ENCODE results near the gene CMTM4. TPM values are rescaled to one million over a fixed set of nuclear protein-coding genes. Genes with fewer than 3 reads are reported as not detected.
"Not testable (repeated sequence)": the region's sequence is repeated elsewhere in the genome, so short reads cannot be mapped to it uniquely, and the experiment has no call there.

Gene CMTM4
- total RNA-seq, 4 donors from 2014 or later: 24.0 to 55.1 (median 36.4) TPM

DNA sequence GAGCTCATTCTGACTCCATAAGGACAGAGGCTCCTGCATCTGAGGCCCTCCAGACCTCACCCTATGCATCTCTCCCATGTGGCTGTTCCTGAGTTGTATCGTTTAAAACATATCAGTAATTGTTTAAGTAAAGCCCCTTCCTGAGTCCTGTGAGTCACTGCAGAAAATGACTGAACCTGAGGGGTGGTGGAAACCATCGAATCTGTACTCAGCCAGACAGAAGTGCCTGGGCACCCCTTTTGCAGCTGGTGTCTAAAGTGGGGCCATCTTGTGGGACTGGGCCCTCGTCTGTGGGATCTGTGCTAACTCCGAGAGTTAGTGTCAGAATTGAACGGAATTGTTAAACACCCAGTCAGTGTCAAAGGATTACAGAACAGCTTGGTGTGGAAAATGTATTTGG lies 66.7 kb downstream of the CMTM4 start:
- H3K27me3 ChIP-seq: no peaks in the 10 kb centered on the region

DNA sequence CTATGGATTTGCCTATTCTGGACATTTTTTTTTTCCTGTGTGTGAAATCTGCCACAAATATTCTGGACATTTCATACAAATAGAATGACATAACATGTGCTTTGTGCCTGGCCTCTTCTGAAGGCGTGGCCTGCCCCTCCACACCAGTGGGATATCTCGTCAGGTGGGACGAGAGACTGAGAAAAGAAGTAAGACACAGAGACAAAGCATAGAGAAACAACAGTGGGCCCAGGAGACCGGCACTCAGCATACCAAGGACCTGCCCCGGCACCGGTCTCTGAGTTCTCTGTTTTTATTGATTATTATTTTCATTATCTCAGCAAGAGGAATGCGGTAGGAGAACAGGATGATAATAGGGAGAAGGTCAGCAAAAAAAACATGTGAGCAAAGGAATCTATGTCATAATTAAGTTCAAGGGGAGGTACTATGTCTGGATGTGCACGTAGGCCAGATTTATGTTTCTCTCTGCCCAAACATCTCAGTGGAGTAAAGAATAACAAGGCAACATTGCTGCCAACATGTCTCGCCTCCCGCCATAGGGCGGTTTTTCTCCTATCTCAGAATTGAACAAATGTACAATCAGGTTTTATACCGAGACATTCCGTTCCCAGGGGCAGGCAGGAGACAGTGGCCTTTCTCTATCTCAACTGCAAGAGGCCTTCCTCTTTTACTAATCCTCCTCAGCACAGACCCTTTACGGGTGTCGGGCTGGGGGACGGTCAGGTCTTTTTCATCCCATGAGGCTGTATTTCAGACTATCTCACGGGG lies 68.7 kb downstream of the CMTM4 start:
- H3K4me3 ChIP-seq; H3K27me3 ChIP-seq; H3K9me3 ChIP-seq; H3K27ac ChIP-seq; H3K36me3 ChIP-seq; DNase-seq (ENCODE audit: low spot score in 2 of 2); H3K4me1 ChIP-seq: not testable (repeated sequence)
- 88% methylated on average over 17 of the region's 17 CpGs for whole genome bisulfite sequencing

More for the DNA sequence above, 66.7 kb downstream of the CMTM4 start:
- H3K4me1 ChIP-seq: peaks cover 3% of the 10 kb centered on the region
- H3K27ac ChIP-seq: no peak overlapping the region
- WGBS: 86% methylated on average over 5 of the region's 5 CpGs
- no peak for TF ChIP-seq POLR2AphosphoS5 (IDR thresholded peaks at IDR 0.05)
- no peak for DNase-seq (ENCODE audit: low spot score in 2 of 2)
- H3K9me3 ChIP-seq: no peaks in the 10 kb centered on the region
- no peaks in the 10 kb centered on the region for H3K36me3 ChIP-seq
- H3K4me3 ChIP-seq: no peak overlapping the region

DNA sequence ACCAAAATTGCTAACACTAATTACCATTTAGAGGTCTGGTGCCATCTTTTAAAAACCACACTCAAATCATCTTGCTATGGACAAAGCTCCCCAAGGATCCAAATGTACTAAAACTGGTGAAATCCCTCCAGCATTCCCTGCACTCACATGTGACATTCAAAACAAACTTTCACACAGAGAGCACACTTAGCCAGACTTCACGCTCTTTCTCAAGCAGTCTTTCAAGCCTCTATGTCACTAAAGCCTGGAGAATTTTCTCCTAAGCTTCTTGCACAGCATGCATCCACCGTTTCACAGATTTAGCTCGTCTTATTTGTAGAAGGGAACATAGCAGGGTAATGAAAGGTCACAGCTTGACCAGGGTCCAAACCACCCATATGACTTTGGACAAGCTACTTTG lies 72.8 kb downstream of the CMTM4 start:
- H3K27me3 ChIP-seq: no peaks in the 10 kb centered on the region
- H3K27ac ChIP-seq: no peak overlapping the region
- no peak for DNase-seq (ENCODE audit: low spot score in 2 of 2)
- peaks cover 10% of the 10 kb centered on the region for H3K4me1 ChIP-seq
- H3K36me3 ChIP-seq: peaks cover 9% of the 10 kb centered on the region
- no peaks in the 10 kb centered on the region for H3K9me3 ChIP-seq
- TF ChIP-seq, protein P1, sequence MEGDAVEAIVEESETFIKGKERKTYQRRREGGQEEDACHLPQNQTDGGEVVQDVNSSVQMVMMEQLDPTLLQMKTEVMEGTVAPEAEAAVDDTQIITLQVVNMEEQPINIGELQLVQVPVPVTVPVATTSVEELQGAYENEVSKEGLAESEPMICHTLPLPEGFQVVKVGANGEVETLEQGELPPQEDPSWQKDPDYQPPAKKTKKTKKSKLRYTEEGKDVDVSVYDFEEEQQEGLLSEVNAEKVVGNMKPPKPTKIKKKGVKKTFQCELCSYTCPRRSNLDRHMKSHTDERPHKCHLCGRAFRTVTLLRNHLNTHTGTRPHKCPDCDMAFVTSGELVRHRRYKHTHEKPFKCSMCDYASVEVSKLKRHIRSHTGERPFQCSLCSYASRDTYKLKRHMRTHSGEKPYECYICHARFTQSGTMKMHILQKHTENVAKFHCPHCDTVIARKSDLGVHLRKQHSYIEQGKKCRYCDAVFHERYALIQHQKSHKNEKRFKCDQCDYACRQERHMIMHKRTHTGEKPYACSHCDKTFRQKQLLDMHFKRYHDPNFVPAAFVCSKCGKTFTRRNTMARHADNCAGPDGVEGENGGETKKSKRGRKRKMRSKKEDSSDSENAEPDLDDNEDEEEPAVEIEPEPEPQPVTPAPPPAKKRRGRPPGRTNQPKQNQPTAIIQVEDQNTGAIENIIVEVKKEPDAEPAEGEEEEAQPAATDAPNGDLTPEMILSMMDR (IDR thresholded peaks at IDR 0.05): no peak
- TF ChIP-seq POLR2A (IDR thresholded peaks at IDR 0.05) (no peak), POLR2AphosphoS5 (IDR thresholded peaks at IDR 0.05) (no peak), EP300 (IDR thresholded peaks at IDR 0.05) (no peak)
- WGBS: 93% methylated on average over 3 of the region's 3 CpGs
- no peak overlapping the region for H3K4me3 ChIP-seq

DNA sequence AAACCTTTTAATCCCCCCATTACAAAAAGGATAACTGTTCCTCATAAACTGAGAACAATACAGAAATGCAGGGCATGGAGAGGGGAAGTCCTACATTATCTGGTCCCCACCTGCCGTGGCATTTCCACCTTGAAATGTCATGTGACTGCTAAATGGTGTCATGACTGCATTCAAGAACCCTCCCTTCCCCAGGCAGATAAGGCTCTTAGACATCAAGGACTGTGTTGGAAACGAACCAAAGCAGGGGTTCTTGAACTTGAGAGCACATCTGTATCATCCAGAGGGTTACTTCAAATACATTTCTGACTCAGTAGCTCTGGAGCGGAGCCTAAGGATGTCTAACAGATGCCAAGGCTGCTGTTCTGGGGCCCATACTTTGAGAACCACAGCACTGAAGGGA lies 73.7 kb downstream of the CMTM4 start:
- DNase-seq (ENCODE audit: low spot score in 2 of 2): no peak
- Histone ChIP-seq H3K27ac (no peak overlapping the region), H3K27me3 (no peaks in the 10 kb centered on the region), H3K9me3 (no peaks in the 10 kb centered on the region), H3K36me3 (peaks cover 9% of the 10 kb centered on the region), H3K4me3 (no peak overlapping the region), H3K4me1 (peaks cover 19% of the 10 kb centered on the region)
- 90% methylated on average over 3 of the region's 3 CpGs for WGBS
- TF ChIP-seq POLR2AphosphoS5 (IDR thresholded peaks at IDR 0.05) (no peak), EP300 (IDR thresholded peaks at IDR 0.05) (no peak), POLR2A (IDR thresholded peaks at IDR 0.05) (no peak)
- TF ChIP-seq, protein P1 (IDR thresholded peaks at IDR 0.05): no peak

DNA sequence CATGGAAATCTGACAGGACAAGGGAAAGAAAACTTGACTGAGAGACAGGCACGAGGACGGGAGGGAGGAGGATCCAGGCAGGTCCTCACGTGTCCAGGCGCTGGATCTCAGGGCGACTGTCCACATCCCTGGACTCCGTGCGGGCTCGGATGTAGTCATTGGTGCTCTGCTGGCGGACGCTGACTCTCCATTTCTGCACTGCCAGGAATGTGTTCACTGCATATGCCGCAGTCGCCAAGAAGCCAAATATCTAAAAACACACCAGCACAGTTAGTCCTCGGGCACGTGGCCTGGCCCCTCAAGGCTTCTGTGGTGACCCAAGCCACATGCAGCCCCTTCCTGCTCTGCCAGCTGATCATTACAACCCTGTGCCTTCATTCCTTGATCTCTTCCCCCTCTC lies 74.6 kb downstream of the CMTM4 start:
- no peak for TF ChIP-seq EP300 (IDR thresholded peaks at IDR 0.05)
- TF ChIP-seq POLR2A (IDR thresholded peaks at IDR 0.05): no peak
- TF ChIP-seq, protein P1 (IDR thresholded peaks at IDR 0.05): no peak
- TF ChIP-seq POLR2AphosphoS5 (IDR thresholded peaks at IDR 0.05): no peak
- Histone ChIP-seq H3K9me3 (no peaks in the 10 kb centered on the region), H3K4me3 (no peak overlapping the region), H3K27ac (no peak overlapping the region), H3K27me3 (no peaks in the 10 kb centered on the region), H3K36me3 (peaks cover 9% of the 10 kb centered on the region), H3K4me1 (peaks cover 24% of the 10 kb centered on the region)
- DNase-seq (ENCODE audit: low spot score in 2 of 2): no peak
- 88% methylated on average over 14 of the region's 14 CpGs for WGBS

DNA sequence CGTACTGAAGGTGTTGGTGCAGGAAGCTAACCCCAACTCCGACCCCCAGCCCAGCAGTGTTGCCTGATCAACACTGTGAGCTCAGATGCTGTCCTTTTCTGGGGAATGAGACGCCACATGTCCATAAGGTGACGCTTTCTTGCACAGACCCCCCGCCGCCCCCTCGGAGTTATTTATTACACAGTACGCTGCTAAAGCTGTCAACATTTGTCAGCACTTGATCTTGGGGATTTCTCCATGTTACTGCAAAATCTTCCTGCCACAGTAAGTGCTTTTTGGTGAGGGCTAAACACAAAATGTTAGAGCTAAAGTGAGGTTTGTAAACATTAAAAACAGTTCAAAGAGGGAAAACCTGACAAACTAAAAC lies 76.1 kb downstream of the CMTM4 start:
- Histone ChIP-seq H3K27me3 (no peaks in the 10 kb centered on the region), H3K9me3 (no peaks in the 10 kb centered on the region), H3K4me1 (peaks cover 21% of the 10 kb centered on the region), H3K4me3 (no peak overlapping the region), H3K36me3 (peaks cover 11% of the 10 kb centered on the region), H3K27ac (no peak overlapping the region)
- 89% methylated on average over 8 of the region's 8 CpGs for WGBS
- TF ChIP-seq, protein P1 (IDR thresholded peaks at IDR 0.05): no peak
- TF ChIP-seq POLR2A (IDR thresholded peaks at IDR 0.05): no peak
- no peak for TF ChIP-seq POLR2AphosphoS5 (IDR thresholded peaks at IDR 0.05)
- no peak for DNase-seq (ENCODE audit: low spot score in 2 of 2)

Measured in suprapubic skin (tissue), 4 donors.